IPS-15b (cell line): ENCODE results near the gene SNN.

Source experiments
- H3K27me3 ChIP-seq: one replicate; pipeline ENCODE4 v1.6.1; 2013; ENCODE audit warnings: low read length; ENCODE audit not compliant: control insufficient read depth, insufficient read depth
- H3K36me3 ChIP-seq: one replicate; pipeline ENCODE4 v1.6.1; 2013; ENCODE audit warnings: low read length; ENCODE audit not compliant: control insufficient read depth, insufficient read depth
- H3K4me1 ChIP-seq: one replicate; pipeline ENCODE4 v1.6.1; 2013; ENCODE audit warnings: mild to moderate bottlenecking, low read length; ENCODE audit not compliant: control insufficient read depth, insufficient read depth
- H3K4me3 ChIP-seq: one replicate; pipeline ENCODE4 v1.5.1; 2013; ENCODE audit warnings: low read depth, low read length
- H3K9ac ChIP-seq: one replicate; pipeline ENCODE4 v1.6.1; 2013; ENCODE audit warnings: low read depth, mild to moderate bottlenecking, low read length
- H3K9me3 ChIP-seq: one replicate; pipeline ENCODE4 v1.6.1; 2013; ENCODE audit warnings: mild to moderate bottlenecking, low read length; ENCODE audit not compliant: control insufficient read depth, insufficient read depth

SNN gene

DNA sequence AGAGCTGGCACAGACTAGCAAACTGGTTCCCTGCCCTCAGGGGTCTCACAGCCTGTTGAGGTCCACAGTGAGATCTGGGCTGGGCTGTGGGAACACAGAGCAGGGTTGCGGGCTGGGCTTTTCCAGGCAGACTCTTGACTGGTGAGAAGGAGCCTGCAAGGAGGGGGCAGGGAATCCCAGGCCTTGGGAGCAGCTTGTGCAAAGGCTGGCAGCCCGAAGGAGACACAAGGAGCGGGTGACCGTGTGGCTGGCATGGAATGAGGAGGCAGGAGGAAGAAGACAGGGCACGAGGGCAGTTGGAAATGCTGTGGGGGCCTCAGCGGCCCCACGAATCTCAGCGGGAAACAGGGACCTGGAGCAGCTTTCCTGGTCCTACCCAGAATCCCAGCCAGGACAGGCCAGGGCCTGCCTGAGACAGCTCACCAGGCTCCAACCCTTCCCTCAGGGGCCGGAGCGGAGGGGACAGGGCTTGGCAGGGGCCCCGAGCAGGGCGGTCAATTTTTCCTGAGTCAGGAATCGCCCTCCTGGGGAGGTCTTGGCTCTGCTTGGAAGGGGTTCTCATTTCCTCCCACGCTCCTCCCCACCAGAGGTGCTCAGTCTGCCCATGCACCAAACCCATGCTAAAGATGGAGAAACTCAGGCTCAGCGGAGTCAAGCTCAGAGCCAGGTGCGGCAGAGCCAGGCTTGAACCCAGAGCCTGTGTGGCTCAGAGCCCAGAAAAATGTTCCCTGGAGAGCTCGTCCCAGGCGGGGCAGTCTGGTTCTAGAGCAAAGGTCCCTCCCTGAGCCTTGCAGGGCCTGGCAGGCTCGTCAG, 9.2 kb upstream of the SNN start:
- H3K36me3 ChIP-seq: no peaks in the 10 kb centered on the region
- H3K27me3 ChIP-seq: no peaks in the 10 kb centered on the region
- H3K4me3 ChIP-seq: no peak overlapping the region
- no peaks in the 10 kb centered on the region for H3K9me3 ChIP-seq
- peak overlapping the region; percentile 55 for H3K9ac ChIP-seq
- no peaks in the 10 kb centered on the region for H3K4me1 ChIP-seq

DNA sequence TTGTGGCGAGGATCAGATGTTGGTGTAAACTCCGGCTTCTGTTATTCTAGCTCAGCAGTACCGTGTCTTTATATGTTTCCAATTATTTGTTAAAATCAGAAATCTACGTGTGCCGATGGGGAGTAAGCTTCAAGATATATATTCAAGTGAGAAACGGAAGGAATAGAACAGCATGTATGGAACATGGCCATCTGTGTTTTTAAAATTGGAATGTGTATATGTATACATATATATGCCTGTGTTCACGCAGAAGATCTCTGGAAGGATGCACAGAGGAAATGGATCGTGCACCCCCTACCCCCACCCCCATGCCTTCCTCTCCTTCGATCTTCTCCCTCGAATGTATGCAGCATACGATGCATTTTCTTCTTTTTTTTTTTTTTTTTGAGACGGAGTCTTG, 7.7 kb upstream of the SNN start:
- Histone ChIP-seq H3K36me3 (no peaks in the 10 kb centered on the region), H3K9me3 (no peaks in the 10 kb centered on the region), H3K27me3 (no peaks in the 10 kb centered on the region), H3K9ac (no peak overlapping the region), H3K4me3 (no peak overlapping the region), H3K4me1 (peaks cover 6% of the 10 kb centered on the region)

DNA sequence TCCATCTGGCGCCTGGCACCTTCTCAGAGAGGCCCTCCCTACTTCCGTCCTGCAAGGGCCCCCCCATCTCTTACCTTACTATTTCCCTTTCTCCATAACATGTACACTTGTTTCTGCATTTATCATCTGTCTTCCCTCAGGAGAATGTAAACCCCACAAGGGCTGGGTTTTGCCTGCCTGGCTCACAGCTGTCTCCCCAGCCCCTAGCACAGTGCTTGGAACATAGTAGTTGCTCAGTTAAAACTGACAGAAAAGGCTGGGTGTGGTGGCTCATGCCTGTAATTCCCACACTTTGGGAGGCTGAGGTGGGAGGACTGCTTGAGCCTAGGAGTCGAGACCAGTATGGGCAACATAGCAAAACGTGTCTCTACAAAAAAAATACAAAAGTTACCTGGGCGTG, 5.7 kb upstream of the SNN start:
- no peaks in the 10 kb centered on the region for H3K9me3 ChIP-seq
- H3K9ac ChIP-seq: no peak overlapping the region
- peaks cover 2% of the 10 kb centered on the region for H3K27me3 ChIP-seq
- no peak overlapping the region for H3K4me3 ChIP-seq
- H3K4me1 ChIP-seq: peaks cover 6% of the 10 kb centered on the region
- no peaks in the 10 kb centered on the region for H3K36me3 ChIP-seq

DNA sequence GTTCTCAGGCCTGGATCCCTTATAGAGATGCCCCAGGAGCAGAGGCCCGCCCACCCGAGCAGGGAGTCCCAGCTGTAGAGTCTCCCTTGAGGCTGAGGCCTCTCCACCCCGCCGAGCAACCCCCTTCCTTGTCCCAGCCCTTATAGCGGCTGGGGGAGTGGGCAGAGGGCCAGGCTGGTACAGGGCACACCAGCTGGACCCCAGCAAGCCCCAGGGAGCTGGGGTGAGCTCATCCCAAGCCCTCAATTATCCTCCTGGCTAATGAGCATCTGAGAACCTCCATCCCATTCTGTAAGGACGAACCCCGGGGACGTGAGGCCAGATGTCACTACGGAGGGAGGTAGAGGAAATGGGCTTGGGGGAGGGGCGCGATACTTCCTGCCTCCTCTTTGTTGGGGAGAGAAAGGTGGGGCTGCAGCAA, 3.2 kb upstream of the SNN start:
- H3K4me3 ChIP-seq: no peak overlapping the region
- H3K27me3 ChIP-seq: peaks cover 2% of the 10 kb centered on the region
- peaks cover 13% of the 10 kb centered on the region for H3K4me1 ChIP-seq
- no peak overlapping the region for H3K9ac ChIP-seq
- H3K36me3 ChIP-seq: no peaks in the 10 kb centered on the region
- H3K9me3 ChIP-seq: no peaks in the 10 kb centered on the region

DNA sequence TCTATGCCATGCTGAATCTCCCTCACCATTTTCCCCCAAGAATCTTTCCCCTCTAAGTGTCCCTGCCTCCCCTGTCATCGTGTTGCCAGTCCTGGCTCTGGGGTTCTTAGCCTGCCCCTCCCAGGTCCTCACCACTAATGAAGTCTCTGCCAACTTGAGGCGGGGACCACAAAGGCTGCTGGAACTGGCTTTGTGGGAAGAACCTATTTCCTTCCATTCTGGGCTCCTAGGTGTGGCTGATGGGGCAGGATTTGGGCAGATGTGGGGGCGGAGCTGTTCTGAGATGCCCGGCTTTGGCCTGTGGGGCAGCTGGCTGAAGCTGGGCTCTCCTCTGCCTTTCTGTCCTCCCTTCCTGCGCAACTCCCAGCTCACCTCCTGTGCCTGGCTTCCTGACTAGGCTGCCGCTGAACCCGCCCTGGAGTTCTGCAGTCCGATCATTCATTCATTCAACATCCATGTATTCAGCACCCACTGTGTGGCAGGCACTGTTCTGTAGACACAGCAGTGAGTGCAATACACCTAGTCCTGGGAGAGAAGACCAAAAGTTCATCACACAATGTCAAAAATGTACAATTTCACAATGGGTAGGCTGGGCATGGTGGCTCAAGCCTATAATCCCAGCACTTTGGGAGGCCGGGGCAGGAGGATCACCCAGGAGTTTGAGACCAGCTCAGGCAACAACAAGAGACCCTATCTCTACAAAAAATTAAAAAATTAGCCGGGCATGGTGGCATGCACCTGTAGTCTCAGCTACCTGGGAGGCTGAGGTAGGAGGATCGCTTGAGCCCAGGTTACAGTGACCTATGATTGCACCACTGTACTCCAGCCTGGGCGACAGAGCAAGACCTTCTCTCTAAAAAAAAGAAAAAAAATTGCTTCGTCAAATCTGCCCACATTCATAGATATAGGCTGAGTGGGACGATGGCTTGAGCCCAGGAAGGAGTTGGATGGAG, 1.9 kb upstream of the SNN start:
- Histone ChIP-seq H3K4me1 (peaks cover 16% of the 10 kb centered on the region), H3K4me3 (no peak overlapping the region), H3K36me3 (peaks cover 4% of the 10 kb centered on the region), H3K9me3 (no peaks in the 10 kb centered on the region), H3K9ac (peak overlapping the region; percentile 54), H3K27me3 (peaks cover 2% of the 10 kb centered on the region)

DNA sequence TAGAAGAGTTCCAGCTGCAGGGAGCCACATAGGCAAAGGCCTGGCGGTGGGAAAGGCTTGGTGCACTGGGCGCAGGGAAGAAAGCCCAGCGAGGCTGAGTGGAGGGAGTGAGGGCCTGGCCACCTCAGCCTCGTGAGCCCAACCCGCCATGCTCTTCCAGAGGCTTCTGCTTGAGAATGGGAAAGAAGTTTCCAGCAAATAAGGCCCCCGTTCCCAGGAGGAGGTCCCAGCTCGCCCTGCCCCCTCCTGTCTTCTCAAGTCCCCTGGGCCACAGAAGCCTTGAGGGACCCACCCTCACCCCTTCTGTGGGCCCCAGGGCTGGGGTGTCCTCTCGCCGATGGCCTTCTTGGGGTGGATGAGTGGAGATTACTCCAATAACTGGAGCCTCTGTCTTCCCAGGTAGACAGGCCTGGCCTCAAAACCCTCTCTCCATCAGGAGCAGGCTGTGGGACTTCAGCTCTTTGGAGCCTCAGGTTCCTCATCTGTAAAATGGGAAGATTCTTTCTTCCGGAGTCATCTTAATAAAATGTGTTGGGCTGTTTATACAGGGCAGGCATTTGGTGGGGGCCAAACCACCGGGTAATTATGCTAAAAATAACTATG, 933 bp upstream of the SNN start:
- H3K9ac ChIP-seq: no peak overlapping the region
- H3K4me1 ChIP-seq: peaks cover 18% of the 10 kb centered on the region
- no peaks in the 10 kb centered on the region for H3K9me3 ChIP-seq
- H3K27me3 ChIP-seq: peaks cover 2% of the 10 kb centered on the region
- H3K36me3 ChIP-seq: peaks cover 4% of the 10 kb centered on the region
- peak overlapping the region; percentile 56 for H3K4me3 ChIP-seq

DNA sequence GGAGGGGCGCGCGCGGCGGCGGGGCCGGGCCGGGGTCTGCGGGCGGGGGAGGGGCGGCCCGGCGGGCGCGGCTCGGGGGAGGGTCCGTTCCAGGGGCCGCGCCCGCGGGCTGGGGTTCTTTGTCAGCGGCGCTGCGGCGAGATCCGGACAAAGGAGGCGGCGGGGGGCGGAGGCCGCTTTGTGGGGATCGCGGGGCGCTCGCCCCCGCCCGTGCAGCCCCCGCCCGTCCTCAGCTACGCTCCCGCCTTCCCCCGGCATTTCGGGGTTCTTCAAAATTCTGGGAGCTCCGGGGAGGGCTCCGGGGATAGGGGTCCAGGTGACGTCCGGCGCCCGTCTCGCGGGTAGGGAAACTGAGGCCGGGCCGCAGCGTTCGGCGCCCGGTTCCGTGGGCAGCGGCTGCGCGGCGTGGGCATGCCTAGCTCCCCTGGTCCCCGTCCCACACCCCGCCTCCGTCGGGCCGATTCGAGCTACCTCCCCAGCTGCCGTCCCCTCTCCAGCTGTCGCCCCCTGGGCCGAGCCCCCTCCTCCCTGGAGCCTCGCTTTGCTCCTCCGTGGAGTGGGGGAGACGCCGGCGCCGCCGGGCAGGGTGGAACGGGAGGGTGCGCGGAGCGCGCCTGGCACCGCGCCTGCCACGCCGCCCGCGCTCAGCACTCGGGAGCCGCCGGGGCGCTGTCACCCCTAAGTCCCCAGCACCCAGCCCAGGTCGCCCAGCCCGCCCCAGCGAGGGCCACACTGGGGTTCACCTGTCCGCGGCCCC, 546 bp downstream of the SNN start:
- Histone ChIP-seq H3K9me3 (no peaks in the 10 kb centered on the region), H3K4me3 (peak overlapping the region; percentile 69), H3K4me1 (peaks cover 18% of the 10 kb centered on the region), H3K36me3 (peaks cover 9% of the 10 kb centered on the region), H3K27me3 (peaks cover 2% of the 10 kb centered on the region), H3K9ac (peak overlapping the region; percentile 60)

DNA sequence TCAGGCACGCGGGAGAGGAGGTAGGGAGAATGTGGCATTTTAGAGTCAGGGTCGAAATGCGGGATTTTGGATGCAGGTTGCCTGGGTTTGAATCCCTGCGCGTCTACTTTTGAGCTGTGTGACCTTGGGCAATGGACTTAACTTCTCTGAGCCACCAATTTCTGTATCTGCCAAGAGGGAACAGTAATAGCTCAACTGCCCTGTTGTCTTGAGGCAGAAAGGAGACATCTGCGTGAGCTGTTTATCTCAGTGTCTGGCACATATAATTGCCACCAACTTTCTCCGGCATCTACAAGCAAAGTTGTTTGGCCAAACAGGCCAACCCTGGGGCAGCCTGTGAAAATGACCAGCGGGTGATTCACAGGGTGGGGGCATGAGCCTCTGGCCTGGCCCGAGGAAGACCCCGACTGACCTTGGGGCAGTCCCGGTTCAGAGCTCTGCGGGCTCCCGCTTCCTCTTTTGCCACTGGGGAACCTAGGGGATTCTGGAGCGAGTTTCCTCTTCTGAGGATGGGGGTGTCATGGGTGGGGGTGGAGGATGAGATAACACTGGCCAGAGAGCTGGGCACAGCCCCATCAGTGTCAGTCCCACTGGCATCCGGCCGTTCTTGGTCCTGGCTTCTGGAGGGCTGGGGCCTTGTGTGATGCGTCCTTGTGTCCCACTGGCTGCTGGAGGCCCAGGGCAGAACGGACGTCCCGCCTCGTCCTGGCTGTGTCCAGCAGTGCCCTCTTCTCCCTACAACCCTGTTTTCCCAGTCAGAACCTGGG, 1.3 kb downstream of the SNN start:
- H3K9me3 ChIP-seq: no peaks in the 10 kb centered on the region
- H3K4me1 ChIP-seq: peaks cover 18% of the 10 kb centered on the region
- H3K4me3 ChIP-seq: peak overlapping the region; percentile 69
- peaks cover 2% of the 10 kb centered on the region for H3K27me3 ChIP-seq
- peaks cover 10% of the 10 kb centered on the region for H3K36me3 ChIP-seq
- H3K9ac ChIP-seq: peak overlapping the region; percentile 60

DNA sequence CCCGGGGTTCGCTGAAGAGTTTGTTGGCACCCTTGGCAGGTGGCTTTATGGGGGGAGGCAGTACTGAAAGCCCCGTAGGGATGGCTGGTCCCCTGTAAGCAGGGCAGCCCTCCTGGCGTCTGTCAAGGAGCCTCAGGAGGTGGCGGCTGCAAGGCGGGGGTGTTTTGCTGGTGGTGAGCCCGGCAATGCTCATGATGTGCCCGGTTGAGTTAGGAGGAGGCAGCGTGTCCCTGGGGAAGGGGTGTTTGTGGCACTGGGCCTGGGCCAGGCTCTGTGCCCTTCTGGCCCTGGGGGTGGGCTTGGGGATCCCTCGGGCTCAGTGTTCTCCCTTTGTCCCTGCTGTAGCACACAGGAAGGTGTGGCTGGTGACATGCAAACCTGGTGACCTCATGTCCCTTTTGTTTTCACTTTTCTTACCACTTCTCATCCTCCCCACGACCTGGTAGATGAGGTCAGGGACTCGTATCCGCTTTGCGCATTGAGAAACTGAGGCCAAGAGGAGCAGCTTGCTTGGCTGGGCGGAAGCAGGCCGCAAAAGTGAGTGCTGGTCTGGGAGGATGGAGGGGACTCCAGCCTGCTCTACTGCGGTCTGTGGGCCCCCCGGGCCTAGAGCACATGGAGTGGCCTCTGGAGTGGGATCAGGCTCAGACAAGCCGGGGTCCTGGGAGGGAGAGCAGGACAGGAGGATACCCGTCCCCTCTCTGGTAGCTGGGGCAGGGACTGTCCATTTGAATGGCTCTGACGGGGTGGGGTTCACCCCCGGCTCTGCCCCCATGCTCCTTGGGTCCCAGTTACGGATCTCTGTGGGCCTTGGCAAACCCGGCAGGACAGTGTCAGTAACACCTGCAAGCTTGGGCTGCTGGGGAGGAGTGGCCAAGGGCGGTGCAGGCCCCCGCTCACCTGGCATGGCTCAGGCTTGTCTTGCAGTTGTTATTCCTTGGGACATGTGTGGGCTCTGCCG, 2.2 kb downstream of the SNN start:
- H3K9ac ChIP-seq: peak overlapping the region; percentile 39
- H3K36me3 ChIP-seq: peaks cover 10% of the 10 kb centered on the region
- H3K4me3 ChIP-seq: peak overlapping the region; percentile 69
- H3K9me3 ChIP-seq: no peaks in the 10 kb centered on the region
- H3K27me3 ChIP-seq: peaks cover 2% of the 10 kb centered on the region
- H3K4me1 ChIP-seq: peaks cover 13% of the 10 kb centered on the region

DNA sequence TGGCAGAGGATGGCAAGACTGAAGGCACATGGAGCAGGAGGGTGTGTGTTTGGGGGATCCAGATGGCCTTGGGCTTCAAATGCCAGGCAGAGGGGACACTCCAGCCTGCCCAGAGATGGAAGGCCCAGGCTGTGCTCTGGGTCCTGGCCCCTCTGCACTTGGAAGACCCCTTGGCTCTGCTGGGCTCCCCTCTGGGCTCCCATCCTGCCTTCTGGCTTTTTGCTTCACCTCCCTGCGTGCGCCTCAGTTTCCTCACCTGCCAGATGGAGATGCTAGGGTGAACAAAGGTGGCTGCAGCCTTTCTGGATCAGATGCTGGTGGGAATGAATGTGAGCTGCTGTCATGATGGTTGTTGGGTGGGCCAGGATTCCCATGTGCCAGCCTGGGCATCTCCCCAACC, 3.0 kb downstream of the SNN start:
- H3K27me3 ChIP-seq: peaks cover 2% of the 10 kb centered on the region
- H3K36me3 ChIP-seq: peaks cover 18% of the 10 kb centered on the region
- peaks cover 11% of the 10 kb centered on the region for H3K4me1 ChIP-seq
- H3K4me3 ChIP-seq: no peak overlapping the region
- no peaks in the 10 kb centered on the region for H3K9me3 ChIP-seq
- peak overlapping the region; percentile 39 for H3K9ac ChIP-seq
